ENCODE results near the gene SORCS2.
A peak's percentile ranks its signal among the peaks of the same experiment; 100 is the strongest.

SORCS2 gene

DNA sequence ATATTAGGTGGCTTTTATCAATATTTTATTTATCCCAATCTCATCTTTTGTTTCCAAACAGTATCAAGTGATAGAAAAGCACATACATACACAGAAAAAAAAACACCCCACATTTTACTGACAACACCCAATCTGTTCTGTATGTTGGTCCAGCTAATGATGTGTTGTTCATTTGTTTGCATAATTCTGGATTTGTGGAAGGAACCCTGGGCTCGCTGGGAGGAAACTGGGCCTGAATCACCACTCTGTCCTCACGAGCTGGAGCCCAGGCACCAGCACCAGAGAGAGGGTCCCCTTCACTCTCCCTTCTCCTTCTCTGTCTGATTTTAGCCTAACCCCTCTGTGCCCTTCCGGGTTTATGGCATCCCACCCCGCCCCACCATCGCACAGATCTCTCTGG is 162.6 kb downstream of the SORCS2 start:
- no peak for DNase-seq (ENCODE audit: low read depth in 1 of 2, low spot score in 1 of 2)
- no peak for TF ChIP-seq JUND (IDR thresholded peaks at IDR 0.05; ENCODE audit: low read depth)
- in situ Hi-C loops (cut with HindIII; ENCODE audit: low pct_unique_long_range_greater_than_20kb, low sequenced_read_pairs), result no loop called here

DNA sequence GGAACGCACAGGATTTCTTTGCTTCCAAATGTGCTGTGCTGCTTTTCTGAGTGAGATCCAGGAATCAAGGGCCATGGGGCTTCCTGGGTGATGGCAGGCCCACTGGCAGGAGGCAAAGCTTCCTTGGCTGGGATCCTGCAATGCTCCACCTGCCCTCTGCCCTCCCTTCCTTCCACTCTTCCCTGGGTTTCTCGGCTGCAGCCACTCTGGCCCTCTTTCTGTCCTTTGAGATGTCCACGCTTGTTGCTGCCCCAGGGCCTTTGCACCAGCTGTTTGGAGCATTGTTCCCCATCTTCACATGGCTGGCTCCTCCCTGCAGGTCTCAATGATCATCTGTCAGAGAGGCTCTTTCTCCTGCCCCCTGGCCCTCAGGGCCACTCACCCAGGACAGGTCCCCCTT is 163.5 kb downstream of the SORCS2 start:
- no peak for DNase-seq (ENCODE audit: low read depth in 1 of 2, low spot score in 1 of 2)
- in situ Hi-C loops (cut with HindIII; ENCODE audit: low pct_unique_long_range_greater_than_20kb, low sequenced_read_pairs), result no loop called here
- TF ChIP-seq JUND (IDR thresholded peaks at IDR 0.05; ENCODE audit: low read depth), result no peak

DNA sequence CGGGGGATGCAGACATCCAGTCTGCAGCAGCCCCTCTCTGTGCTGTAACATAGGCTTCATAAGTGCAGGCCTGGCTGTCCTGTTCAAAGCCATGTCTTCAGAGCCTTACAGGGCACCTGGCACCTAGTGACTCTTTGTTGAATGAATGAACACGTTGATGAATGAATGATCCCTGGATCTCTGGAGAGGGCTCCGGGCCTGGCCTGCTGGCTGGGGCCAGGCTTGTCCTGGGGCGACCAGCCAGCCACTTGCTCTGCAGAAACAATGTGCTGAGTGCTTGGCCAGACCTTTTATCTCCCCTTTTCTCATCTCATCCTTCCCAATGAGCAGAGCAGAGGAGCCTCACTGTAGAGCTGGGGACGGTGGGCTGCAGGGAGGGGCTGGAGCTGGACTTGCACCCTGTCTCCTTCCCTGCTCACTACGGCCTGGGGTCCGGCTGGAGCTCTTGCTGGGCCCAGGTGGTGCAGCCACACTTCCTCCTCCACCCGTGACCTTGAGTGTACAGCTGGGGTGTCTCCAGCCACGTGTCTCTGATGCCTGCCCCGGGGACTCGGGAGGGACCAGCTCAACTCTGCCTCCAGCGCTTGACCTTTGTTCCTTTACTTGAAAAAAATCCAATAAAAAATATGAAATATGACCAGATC is 164.5 kb downstream of the SORCS2 start:
- TF ChIP-seq JUND (IDR thresholded peaks at IDR 0.05; ENCODE audit: low read depth), result no peak
- DNase-seq (ENCODE audit: low read depth in 1 of 2, low spot score in 1 of 2), result no peak
- in situ Hi-C loops (cut with HindIII; ENCODE audit: low pct_unique_long_range_greater_than_20kb, low sequenced_read_pairs), result no loop called here

DNA sequence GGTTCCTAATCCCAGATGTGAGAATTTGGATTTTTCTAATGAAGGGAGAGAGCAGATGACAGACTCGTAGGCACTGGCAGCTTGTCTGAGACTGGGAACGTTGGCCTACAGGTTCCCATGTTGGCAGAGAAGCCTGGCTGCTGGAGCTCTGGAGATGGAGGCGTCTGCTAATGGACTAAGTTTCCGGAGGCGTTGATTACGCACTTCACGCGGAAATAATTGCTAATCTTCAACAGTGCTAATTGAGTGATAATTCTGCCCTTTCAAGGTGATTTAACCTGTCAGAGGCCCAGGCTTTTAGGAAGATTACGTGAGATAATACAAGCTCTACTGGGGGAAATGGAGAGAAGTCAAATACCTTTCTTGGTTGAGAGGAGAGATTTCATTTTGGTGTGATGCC is 165.0 kb downstream of the SORCS2 start:
- in situ Hi-C loops (cut with HindIII; ENCODE audit: low pct_unique_long_range_greater_than_20kb, low sequenced_read_pairs), result no loop called here
- no peak for TF ChIP-seq JUND (IDR thresholded peaks at IDR 0.05; ENCODE audit: low read depth)
- DNase-seq (ENCODE audit: low read depth in 1 of 2, low spot score in 1 of 2), result no peak

DNA sequence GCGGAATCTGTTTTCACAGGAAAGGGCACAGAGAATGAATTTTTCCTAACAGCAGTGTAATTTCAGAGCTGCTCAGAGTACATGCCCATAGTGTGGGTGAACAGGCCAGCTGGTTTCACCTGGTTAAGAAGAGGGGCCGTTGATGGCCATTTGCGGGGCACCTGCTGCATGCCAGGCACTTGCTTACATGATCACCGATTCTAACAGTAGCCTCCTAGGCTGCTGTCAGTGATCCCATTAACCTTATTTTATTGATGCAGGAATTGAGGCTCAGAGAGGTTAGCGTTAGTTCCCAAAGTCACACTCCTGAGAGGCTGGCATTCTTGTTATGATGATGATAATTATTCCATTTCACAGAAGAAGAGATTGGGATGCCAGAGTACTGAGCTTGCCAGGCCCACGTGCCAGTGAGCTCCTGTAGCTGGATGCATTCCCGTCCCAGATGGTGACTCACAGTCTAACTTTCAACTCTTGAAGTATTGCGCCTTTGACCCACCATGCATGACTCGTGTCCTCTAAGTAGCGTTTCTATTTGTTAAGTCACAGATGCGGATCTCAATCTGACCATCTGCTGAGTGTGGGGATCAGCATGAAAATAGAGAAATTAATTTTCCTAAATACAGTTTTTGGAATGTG is 165.9 kb downstream of the SORCS2 start:
- in situ Hi-C loops (cut with HindIII; ENCODE audit: low pct_unique_long_range_greater_than_20kb, low sequenced_read_pairs), result no loop called here
- no peak for DNase-seq (ENCODE audit: low read depth in 1 of 2, low spot score in 1 of 2)

DNA sequence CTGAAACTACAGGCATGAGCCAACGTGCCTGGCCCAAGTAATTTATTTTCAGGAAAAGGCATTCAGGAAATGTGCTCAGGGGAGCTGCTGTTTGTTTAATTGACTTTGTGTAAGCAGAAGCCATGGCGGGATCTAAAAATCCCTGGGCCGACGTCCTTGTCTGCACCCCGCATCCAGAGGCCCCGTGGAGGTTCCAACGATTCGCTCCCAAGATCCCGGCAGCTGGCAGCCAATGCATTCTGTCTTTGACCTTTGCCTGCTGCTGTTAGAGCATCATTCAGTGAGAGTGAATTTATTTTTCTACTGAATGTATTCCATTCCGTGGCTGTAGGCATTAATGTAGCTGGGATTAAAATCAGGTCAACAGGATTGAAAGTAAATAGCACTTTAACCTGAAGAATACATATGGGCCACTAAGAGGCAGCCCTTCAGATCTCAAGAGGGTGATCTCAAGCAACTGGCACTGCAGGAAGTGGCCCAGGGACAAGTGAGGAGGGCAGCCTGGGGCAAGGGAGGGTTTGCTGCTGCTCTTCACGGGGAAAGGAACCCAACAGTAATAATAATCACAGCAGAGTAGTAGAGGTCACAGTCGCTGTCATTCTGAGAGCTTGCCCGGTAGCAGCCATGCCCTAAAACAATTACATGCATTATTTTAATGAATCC is 167.2 kb downstream of the SORCS2 start:
- no peak for TF ChIP-seq JUND (IDR thresholded peaks at IDR 0.05; ENCODE audit: low read depth)
- in situ Hi-C loops (cut with HindIII; ENCODE audit: low pct_unique_long_range_greater_than_20kb, low sequenced_read_pairs), result no loop called here
- DNase-seq (ENCODE audit: low read depth in 1 of 2, low spot score in 1 of 2), result no peak

More for the DNA sequence above, 165.9 kb downstream of the SORCS2 start:
- no peak for TF ChIP-seq JUND (IDR thresholded peaks at IDR 0.05; ENCODE audit: low read depth)

DNA sequence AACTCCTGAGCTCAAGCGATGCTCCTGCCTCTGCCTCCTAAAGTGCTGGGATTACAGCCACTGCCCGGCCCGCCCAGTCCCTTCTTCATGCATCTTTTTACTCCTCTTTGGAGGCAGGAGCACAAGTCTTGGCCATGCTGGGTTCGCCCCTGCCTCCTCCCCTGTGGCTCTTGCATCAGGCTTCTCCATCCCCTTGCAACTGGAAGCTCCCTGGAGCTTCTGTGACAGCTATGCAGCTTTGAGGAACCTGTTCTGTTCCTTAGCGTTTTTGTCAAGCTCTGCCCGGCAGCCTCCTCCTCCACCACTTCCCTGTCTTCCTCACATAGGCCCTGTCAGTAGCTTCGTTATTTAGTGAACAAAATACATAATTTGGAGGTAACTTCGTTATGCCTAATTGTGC is 168.5 kb downstream of the SORCS2 start:
- in situ Hi-C loops (cut with HindIII; ENCODE audit: low pct_unique_long_range_greater_than_20kb, low sequenced_read_pairs), result no loop called here
- no peak for DNase-seq (ENCODE audit: low read depth in 1 of 2, low spot score in 1 of 2)
- TF ChIP-seq JUND (IDR thresholded peaks at IDR 0.05; ENCODE audit: low read depth), result no peak

DNA sequence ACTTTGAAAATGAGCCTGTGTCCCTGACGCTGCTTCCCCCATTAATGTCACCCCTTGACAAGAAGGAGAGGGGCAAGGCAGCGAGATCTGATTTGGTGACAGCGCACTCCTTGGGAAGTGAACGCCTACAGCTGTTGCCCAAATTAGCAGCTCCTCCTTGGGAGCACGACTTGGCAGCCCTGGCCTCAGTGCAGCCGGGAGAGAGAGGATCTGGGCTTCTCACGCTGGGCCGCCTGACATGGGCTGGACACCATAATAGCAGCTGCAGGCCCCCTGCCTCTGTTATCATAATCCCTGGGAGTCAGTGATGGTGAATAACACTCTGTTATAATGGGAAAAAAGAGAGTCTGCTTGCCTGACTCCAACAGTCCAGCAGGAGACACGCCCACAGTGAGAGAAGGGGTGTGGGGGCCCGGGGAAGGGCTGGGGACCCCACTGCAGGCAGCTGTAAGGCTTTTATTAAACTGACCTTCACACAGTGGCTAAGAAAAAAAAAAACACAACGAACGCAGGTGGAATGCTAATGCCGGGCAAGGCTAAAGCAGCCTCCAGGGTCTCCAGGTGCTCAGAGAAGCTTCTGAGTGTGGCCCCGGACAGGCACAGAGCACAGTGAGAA is 169.1 kb downstream of the SORCS2 start:
- no peak for DNase-seq (ENCODE audit: low read depth in 1 of 2, low spot score in 1 of 2)
- in situ Hi-C loops (cut with HindIII; ENCODE audit: low pct_unique_long_range_greater_than_20kb, low sequenced_read_pairs), result no loop called here
- no peak for TF ChIP-seq JUND (IDR thresholded peaks at IDR 0.05; ENCODE audit: low read depth)

DNA sequence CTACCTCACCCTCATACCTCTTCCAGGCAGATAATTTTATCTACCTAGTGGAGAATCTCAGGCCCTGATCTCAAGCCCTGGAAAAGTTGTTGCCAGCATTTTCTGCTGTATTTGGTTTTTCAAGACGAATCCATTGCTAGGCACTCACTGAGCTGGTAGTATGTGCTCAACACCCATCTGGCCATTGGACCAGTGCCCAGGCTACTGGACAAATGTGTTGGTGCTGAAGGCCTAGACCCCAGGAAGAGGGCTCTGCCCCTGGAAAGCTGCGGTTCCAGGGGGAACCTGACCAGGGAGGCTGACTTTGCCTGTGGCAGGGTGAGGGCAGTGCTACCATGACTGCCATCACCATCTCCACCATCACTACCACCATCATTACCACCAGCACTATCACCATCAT is 170.0 kb downstream of the SORCS2 start:
- in situ Hi-C loops (cut with HindIII; ENCODE audit: low pct_unique_long_range_greater_than_20kb, low sequenced_read_pairs), result no loop called here
- TF ChIP-seq JUND (IDR thresholded peaks at IDR 0.05; ENCODE audit: low read depth), result no peak
- DNase-seq (ENCODE audit: low read depth in 1 of 2, low spot score in 1 of 2), result no peak

DNA sequence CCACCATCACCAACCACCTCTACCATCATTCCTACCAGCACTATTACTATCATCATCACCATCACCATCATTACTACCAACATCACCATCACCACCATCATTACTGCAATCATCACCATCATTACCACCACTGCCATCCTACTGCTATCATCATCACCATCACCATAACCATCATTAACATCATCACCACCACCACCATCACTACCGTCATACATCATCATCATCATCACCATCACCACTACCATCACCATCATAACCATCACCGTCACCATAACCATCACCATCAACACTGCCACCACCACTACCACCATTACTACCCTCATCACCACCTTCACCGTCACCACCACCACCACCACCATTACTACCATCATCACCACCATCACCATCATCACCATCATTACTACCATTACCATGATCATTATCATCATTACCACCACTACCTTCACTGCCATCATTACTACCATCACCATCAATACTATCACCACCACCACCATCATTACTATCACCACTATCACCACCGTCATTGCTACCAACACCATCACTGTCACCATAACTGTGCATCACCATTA is 170.6 kb downstream of the SORCS2 start:
- TF ChIP-seq JUND (IDR thresholded peaks at IDR 0.05; ENCODE audit: low read depth), result no peak
- in situ Hi-C loops (cut with HindIII; ENCODE audit: low pct_unique_long_range_greater_than_20kb, low sequenced_read_pairs), result no loop called here
- DNase-seq (ENCODE audit: low read depth in 1 of 2, low spot score in 1 of 2), result no peak

DNA sequence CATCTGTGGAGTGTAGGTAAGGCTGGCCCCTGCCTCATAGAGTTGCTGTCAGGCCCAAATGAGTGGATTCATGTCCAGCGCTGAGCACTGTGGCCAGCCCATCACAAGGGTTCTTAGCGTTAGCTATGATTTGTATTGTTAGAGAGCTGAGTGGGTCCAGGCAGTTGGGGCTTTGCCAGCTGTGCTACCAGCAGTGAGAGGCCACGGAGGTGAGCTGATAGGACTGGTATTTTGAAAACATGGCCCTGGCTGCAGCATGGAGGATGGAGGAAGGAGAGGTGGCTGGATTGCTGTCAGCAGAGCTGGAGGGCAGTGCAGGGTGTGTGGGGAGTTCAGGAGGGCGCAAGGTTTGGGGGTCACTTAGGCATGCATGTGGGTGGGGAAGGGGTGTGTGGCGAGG is 172.6 kb downstream of the SORCS2 start:
- no peak for TF ChIP-seq JUND (IDR thresholded peaks at IDR 0.05; ENCODE audit: low read depth)
- DNase-seq (ENCODE audit: low read depth in 1 of 2, low spot score in 1 of 2), result no peak
- in situ Hi-C loops (cut with HindIII; ENCODE audit: low pct_unique_long_range_greater_than_20kb, low sequenced_read_pairs), result no loop called here

DNA sequence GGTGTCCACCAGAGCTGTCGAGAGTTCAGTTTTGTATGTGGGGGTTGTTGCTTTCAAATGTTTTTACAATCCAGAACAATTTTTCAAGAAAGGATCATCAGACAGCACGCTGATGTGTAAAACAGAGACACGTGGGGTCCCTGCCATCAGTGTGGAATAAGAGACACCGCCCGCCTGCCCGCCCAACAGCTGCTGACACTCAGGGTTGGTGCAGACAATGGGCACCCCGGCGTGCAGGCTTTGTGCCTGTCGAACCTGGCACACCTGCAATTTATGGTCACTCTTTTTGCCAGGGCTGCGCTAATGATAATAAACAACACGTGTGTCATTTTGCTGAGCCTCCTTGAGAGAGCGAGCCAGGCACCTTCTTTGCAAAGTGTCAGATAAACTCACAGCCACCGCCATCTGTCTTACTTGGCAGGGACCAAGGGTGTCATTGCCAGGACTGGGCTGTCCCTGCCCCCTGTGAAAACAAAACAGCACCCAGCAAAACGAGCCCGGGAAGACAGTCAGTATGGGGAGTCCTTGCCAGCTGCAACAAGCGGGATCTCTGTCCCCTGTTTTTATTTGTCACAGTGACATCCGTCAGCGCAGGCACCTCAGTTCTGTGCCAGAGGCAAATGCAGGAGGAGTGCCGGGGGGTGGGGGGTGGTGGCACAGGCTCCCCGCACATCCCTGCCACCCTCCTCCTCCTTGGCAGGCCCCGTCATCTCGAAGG is 173.3 kb downstream of the SORCS2 start:
- in situ Hi-C loops (cut with HindIII; ENCODE audit: low pct_unique_long_range_greater_than_20kb, low sequenced_read_pairs), result no loop called here
- TF ChIP-seq JUND (IDR thresholded peaks at IDR 0.05; ENCODE audit: low read depth), result no peak
- DNase-seq (ENCODE audit: low read depth in 1 of 2, low spot score in 1 of 2), result peak in 1 of 2 experiments; percentile 5

All from T47D (cell line).